NOMO-1 treated with dmso at 0.1 percent for 144 hours (cell line): ENCODE data around the gene ADSL.
"Not testable (repeated sequence)": the region's sequence is repeated elsewhere in the genome, so short reads cannot be mapped to it uniquely, and the experiment has no call there.

Experiments used
- DNase-seq: peaks from one replicate; lab custom pipeline; 2025; ENCODE audit not compliant: unreplicated experiment; lab: John Stamatoyannopoulos, UW

Gene ADSL

DNA sequence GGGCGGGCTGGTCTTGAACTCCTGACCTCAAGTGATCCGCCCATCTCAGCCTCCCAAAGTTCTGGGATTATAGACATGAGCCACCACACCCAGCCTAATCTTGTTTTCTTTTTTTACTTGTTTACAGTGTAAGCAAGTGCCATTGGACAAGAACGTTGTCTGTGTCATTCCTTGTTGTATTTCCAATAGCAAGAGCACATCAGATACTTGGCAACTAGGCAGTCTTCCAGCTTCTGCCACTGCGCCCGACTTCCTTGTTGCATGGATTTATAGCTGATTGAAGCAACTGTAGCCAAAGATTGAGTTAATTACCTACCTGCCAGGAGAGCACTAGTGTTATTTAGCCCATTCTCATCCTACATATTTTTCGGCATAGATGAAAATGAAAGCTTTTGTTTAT, 21.0 kb downstream of the ADSL start:
- no peak for DNase-seq

DNA sequence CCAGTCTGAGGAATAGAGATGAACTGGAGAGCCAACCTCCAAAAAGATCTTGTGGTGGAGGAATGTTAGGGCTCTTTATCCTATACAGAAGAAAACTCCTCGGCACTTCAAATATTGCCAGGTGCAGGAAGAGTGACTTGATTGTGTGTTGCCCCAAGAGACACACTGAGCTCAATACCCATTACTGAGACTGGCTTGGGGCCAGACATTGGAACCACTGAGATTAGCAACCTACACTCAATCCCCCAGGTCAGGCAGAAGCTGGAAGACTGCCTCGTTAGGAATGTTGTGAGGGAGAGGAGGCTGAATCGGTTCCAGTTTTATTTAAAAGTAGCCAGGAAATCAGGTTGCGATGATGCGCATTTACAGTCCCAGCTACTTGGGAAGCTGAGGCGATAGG, 21.7 kb downstream of the ADSL start:
- no peak for DNase-seq

DNA sequence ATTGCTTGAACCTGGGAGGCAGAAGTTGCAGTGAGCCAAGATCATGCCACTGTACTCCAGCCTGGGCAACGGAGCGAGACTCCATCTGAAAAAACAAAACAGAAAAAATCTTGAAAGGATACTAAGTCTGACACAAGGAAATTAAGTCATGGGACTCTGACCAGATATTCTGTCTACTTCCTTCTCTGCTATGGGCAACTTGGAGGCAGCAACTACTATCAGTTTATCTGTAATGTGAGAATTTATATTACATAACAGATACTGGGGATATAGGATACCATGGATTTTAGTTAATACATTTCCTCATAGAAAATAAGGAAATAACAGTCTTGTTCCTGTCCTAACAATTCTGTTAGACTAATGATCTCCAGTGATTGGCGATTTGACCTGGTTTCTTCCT, 22.5 kb downstream of the ADSL start:
- no peak for DNase-seq

DNA sequence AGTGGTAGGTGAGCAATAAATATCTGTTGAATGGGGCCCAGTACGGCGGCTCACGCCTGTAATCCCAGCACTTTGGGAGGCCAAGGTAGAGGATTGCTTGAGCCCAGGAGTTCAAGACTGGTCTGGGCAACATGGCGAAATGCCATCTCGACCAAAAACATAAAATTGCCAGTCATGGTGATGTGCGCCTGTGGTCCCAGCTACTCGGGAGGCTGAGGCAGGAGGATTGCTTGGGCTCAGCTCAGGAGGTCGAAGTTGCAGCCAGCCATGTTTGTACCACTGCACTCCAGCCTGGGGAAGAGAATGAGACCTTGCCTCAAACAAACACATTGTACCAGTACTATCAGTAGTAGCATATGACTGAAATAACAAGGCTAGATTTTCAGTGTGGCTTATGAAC, 28.3 kb downstream of the ADSL start:
- DNase-seq: no peak

DNA sequence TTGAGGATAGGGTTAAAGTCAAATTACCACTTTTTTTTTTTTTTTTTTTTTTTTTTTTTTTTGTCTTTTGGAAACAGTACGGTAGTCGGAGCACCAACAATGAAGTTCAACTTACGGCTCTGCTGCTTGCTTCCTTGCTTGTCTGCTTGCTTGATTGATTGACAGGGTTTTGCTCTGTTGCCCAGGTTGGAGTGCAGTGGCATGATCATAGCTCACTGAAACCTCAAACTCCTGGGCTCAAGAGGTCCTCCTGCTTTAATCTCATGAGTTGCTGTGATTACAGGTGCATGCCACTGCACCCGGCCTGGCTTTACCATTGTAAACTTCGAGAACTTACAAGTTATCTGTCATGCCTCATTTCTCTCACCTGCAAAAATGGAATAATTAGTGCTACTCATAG, 29.8 kb downstream of the ADSL start:
- no peak for DNase-seq

DNA sequence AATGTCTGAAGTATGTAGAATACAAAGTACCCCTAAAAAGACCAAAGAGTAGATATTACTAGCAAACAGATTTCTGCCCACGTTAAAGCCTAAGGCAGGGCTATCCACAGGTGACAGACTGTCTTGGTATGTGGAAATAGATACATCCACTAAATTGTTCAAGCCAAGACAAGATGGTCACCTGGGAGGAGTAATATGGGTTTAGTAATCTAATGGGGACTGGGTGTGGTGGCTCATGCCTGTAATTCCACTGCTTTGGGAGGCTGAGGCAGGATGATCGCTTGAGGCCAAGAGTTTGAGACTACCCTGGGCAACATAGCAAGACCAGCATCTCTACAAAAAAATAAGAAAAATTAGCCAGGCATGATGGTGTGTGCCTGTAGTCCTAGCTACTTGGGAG, 31.6 kb downstream of the ADSL start:
- no peak for DNase-seq

DNA sequence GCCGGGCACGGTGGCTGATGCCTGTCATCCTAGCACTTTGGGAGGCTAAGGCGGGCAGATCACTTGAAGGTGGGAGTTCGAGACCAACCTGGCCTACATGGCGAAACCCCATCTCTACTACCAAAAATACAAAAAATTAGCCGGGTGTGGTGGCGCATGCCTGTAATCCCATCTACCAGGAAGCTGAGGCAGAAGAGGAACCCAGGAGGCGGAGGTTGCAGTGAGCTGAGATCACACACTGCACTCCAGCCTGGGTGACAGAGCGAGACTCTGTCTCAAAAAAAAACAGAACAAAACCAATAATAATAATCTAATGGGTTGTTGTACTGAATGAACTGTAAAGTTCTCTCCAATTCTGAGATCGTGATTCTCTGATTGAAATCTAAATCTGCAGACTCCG, 32.1 kb downstream of the ADSL start:
- DNase-seq: not testable (repeated sequence)

DNA sequence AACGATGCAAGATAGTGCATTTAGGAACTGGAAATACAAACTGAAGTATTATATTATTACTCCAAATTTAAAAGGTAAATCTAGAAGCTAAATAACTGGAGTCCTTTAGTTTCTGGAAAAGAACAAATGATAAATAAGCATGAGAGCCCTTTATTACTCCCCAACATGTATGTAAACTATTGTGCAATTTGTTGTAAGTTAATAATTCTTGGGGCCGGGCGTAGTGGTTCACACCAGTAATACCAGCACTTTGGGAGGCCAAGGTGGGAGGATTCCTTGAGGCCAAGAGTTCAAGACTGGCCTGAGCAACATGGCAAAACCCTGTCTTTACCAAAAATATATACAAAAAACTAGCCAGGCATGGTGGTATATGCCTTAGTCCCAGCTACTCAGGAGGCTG, 35.2 kb downstream of the ADSL start:
- no peak for DNase-seq

DNA sequence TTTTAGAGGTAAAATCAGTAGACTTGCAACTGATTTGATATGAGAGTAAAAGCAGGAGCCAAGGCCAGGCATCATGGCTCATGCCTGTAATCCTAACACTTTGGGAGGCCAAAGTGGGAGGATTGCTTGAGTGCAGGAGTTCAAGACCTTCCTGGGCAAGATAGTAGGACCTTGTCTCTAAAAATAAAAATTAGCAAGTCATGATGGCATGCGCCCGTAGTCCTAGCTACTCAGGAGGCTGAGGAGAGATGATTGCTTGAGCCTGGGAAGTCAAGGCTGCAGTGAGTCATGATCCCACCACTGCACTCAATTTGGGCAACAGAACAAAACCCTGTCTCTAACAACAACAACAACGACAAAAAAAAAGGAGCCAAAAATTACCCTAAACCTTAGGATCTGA, 37.6 kb downstream of the ADSL start:
- DNase-seq: no peak

DNA sequence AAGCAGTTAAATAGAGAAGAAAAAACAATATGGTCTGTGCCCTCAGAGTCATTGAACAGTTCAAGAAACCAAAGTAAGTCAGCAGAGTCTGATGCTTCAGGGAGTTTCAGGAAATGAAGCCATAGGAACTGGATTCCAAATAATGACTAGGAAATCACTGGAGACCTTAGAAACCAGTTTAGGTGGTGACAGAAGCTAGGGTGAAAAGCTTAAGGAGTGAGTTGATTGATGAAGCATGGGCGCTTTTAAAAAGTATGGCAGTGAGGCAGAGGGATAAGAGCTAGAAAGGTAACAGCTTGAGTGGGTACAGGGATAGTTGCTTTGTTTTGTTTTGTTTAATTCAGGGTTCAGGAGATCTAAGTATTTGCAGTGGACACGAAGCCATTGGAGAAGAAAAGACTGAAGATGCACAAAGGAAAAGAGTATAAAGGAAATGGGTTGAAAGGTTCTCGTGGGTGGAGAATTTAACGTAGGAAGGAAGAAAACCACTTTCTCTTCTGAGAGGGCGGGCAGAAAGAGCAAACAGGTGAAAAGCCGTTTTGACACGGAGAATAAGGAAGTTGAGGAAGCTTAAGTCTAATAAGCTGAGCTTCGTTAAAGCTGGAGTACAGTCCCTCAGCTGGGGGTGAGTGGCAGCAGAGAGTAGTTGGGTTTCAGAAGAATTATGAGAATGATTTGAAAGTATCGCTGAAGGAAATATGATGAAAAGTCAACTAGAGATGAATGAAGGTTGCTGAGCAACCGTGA, 38.9 kb downstream of the ADSL start:
- peak; percentile 79 for DNase-seq

DNA sequence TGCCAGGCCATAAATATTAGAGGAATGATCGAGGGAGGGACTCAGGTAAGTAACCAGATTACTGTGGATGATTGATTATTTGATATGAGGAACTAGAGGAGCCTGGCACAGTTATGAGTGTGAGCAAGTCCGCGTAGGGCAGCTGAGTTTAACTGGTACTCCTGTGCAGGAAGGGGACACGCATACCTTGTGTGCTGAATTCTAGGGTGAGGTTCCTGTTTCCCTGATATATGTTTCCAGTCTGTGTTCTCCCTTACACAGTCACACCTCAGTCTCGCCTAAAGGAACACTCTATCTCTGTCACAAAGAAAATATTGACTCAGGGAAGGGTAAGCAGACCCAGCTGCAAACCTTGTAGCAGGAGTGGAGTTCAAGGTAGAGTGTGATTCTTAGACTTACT, 41.4 kb downstream of the ADSL start:
- no peak for DNase-seq

DNA sequence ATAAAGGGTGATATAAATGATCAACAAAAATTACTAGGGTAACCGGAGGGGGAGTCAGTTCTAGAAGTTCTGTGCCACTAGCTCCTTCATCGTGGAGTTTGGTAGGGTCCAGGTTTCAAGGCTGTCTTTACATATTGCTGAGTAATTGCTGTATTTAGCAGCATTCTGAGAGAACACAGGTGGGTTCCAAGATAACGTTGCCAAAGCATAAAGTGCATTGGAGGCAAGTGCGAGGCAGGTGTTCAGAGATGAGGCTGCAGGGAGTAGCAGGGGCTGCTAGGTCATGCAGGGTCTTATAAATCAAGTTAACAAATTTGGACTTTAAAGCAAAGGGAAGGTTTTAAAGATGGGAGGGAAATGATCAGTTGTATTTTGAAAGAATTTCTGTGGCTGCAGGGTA, 41.9 kb downstream of the ADSL start:
- no peak for DNase-seq

DNA sequence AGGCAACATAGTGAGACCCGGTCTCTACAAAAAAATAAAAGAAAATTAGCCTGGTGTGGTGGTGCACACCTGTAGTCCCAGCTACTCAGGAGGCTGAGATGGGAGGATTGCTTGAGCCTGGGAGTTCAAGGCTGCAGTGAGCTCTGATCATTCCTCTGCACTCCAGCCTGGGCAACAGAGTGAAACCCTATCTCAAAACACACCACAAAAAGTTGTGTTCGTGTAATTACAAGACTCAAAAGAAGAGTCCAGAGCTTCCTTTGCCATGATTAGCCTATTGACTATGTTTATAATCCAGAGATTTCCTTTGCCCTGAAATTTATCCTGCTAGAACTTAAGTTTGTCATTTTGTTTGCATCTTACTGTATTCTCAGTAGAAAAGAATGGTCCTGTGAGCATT, 45.1 kb downstream of the ADSL start:
- no peak for DNase-seq

DNA sequence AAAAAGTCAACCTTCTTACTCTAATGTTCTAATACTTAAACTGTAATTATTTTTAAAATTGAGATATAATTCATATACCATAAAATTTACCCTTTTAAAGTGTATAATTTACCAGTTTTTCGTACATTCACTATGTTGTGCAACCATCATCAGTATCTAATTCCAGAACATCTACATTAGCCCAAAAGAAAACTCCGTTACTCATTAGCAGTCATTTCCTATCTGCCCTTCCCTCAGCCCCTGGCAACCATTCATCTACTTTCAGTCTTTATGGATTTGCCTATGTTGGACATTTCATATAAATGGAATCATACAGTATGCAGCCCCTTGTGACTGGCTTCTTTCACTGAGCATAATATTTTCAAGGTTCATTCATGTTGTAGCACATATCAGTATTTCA, 46.3 kb downstream of the ADSL start:
- no peak for DNase-seq

DNA sequence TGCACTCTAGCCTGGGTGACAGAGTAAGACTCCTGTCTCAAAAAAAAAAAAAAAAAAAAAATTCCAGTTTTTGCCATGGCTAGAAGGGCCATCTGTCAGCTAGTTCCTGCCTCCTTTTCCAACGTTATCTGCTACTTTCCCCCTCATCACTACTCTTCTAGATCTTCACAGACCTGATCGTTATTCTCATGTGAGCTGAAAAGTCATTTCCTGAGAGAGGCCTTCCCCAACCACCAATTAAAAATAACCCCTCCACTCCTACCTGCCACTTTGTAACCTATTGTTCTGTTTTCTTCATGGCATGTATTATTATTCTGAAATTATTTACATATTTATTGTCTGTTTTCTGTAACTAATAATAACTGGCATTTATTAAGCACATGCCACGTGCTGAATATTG, 48.3 kb downstream of the ADSL start:
- no peak for DNase-seq

DNA sequence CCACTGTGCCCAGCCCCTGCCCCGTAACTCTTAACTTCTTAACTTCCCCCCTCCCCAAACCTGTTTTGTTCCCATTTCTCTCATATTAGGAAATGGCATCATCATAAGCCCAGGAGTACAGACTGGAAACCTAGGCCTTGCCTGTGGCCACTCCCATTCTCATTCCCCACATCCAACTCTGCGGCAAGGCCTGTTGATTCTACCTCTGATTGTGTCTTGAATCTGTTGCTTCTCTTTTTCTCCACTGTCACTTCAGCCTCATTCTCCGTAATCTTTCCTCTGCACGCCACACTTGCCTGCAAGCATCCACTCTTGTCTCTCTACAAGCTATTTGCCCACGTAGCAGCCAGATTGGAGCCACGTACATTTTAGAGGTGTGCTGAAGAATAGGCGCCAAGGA, 49.3 kb downstream of the ADSL start:
- DNase-seq: no peak

DNA sequence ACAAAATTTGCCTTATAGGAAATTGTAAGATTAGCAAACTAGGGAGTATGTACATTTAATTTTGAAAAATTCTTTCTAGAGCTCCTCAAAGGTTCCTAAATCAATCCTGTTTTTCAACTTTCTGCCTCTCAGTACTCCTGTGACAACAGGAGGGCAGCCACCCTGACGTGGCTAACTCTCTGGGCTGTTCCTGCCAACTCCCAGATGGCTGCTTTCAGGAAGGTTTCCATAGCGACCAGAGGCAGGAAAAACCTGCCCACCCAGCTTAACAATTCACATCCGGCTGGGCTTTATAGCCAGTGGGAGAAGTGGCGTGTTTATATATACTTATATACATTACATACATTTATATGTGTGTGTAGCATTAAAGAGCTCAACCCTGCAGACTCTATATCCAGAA, 50.6 kb downstream of the ADSL start:
- DNase-seq: no peak

DNA sequence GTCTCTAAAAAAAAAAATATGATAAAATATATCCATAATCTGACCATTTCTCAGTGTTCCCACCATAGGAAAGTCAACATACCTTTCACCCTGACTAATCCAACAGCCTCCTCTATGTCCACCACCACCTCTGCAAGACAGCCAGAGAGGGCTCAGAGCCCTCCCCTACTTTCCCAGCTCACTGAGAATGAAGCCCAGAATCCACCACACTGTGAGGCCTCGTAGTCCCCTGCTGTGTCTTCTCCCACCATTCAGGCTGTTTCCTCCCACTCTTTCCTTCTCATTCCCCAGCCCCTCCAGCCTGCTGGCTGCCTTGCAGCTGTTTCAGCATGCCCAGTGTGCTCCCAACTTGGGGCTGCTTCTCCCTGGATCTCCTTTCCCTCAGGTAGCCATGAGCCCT, 51.1 kb downstream of the ADSL start:
- DNase-seq: no peak

DNA sequence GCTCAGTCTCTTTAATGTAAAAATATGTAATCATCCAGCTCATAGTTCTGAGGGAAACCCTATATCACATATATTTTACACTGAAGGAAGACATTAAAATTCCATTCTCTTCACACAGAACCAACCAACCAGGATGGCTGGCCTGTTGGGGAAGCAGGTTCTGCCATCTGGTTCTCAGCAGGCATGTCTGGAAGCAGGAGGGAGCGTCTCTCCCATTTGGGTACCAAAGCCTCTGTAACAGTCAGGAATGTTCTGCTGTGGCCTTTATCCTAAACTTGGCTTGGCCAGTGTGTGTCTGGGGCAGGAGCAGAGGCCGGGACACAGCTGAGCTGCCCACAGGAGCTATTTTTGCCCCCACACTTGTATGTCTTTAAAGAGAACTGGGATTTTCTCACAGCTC, 53.3 kb downstream of the ADSL start:
- no peak for DNase-seq

DNA sequence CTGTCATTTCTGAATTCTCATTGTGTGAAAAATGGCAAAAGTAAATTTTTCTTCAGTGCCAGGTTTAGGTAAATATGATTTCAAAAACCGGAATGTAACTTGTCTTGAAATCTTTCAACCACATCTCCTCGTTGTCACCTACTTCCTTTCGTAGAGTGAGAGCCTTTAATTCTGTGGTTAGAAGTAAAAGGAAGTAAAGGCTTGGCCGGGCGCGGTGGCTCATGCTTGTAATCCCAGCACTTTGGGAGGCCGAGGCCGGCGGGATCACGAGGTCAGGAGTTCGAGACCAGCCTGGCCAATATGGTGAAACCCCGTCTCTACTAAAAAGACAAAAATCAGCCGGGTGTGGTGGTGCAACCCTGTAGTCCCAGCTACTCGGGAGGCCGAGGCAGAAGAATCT, 53.9 kb downstream of the ADSL start:
- DNase-seq: peak; percentile 73

DNA sequence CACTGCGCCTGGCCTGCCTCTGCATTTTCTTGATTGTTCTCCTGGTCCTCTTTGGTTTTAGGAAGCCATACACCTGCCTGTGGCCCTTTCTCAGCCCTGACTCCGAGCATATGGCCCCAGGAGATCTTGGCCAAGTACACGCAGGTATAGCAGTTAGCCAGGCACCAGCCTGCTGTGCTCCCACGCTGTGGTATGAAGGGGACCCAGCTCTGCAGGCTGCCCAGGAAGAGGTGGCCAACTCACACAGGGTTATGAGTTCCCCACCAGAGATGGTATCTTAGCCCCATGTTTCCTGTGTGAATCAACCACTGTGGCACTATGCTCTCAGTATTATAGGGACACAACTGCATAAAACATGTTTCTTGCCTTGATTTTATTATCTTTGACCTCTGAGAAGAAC, 55.2 kb downstream of the ADSL start:
- DNase-seq: no peak

DNA sequence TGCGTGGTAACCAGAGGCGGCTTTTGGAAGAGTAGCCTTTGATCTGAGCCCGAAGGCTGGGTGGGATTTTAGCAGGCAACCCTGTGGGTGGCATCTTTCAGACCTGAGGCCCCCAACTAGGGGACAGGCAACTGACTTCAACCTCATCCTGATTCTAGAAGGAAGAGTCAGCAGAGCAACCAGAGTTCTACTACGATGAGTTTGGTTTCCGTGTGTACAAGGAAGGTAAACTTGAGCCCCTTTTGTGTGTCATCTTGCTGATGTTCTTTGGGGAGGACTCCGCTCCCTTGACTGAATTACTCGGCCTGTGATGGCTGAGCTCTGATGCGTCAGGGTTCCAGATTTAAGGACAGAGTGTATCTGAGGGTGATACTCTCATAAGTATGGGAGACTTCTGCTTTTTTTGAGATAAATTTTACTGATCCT, 55.7 kb downstream of the ADSL start:
- no peak for DNase-seq

DNA sequence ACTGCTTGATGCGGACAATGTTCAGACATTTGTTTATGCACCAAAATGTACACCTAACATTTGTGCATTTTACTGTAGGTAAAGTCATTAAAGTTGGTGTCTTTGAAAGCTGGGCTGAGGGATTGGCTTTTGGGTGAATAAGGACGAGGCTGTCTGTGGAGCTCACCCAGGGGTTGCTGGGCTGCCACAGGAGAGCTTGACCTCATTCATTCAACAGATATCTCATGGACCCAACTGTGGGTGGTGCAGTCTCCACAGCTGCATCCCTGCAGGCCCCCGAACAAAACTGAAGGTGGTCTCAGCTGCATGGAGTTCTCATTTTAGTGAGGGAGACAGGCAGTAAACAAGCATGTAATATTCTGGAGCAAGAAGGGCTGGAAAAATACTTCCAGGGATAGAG, 56.8 kb downstream of the ADSL start:
- DNase-seq: no peak

DNA sequence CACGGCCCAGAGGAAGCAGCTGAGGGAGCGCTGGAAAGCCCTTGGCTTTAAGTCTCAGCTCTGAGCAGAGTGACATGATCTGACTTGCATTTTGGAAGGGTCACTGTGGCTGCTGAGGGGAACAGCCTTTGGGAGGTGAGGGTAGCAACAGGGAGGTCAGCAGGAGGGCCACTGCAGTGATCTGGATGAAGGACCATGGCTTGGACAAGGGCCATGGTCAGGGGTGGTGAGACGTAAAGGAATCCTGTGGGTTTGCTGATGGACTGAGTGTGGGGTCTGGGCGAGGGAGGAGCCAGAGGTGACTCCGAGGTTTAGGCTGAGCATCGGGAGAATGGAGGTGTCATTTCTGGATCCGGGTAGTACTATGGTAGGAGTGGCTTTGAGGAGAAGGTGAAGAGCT, 57.4 kb downstream of the ADSL start:
- no peak for DNase-seq
